Activated CD8-positive, alpha-beta memory T cell treated with anti-CD3 and anti-CD28 coated beads, Interleukin-2, amount 50 U/mL, for 48 hours (primary cell): ENCODE measurements around the gene PRDM16.

ENCODE experiments used
- DNase-seq: peaks from one replicate; pipeline ENCODE4 v3.0.0-alpha.2; 2020

The PRDM16 gene

GRCh38 chr1:3070644-3071564, 1.9 kb downstream of the PRDM16 start:
- no peak for DNase-seq

GRCh38 chr1:3071565-3072390, 2.8 kb downstream of the PRDM16 start:
- DNase-seq, result no peak

- no peak for DNase-seq
Observed at GRCh38 chr1:3072391-3073185, 3.6 kb downstream of the PRDM16 start.

GRCh38 chr1:3073186-3073488, 4.1 kb downstream of the PRDM16 start:
- DNase-seq, result no peak

GRCh38 chr1:3073489-3074296, 4.7 kb downstream of the PRDM16 start:
- DNase-seq, result no peak

- DNase-seq, result no peak
Observed at GRCh38 chr1:3074297-3074741, 5.3 kb downstream of the PRDM16 start.

- no peak for DNase-seq
Observed at GRCh38 chr1:3074800-3075199, 5.8 kb downstream of the PRDM16 start.

- no peak for DNase-seq
Observed at GRCh38 chr1:3075666-3076362, 6.8 kb downstream of the PRDM16 start.

GRCh38 chr1:3076363-3076740, 7.3 kb downstream of the PRDM16 start:
- no peak for DNase-seq

- no peak for DNase-seq
Observed at GRCh38 chr1:3077081-3077480, 8.1 kb downstream of the PRDM16 start.

- no peak for DNase-seq
Observed at GRCh38 chr1:3077561-3077960, 8.6 kb downstream of the PRDM16 start.

GRCh38 chr1:3078430-3078861, 9.4 kb downstream of the PRDM16 start:
- DNase-seq, result no peak

- no peak for DNase-seq
Observed at GRCh38 chr1:3078871-3079270, 9.9 kb downstream of the PRDM16 start.

GRCh38 chr1:3079381-3080052, 10.5 kb downstream of the PRDM16 start:
- DNase-seq, result no peak

GRCh38 chr1:3080053-3080955, 11.3 kb downstream of the PRDM16 start:
- no peak for DNase-seq

GRCh38 chr1:3081171-3081683, 12.2 kb downstream of the PRDM16 start:
- no peak for DNase-seq

GRCh38 chr1:3082051-3082450, 13.0 kb downstream of the PRDM16 start:
- no peak for DNase-seq

GRCh38 chr1:3082571-3083516, 13.8 kb downstream of the PRDM16 start:
- no peak for DNase-seq

- DNase-seq, result no peak
Observed at GRCh38 chr1:3084154-3084553, 15.2 kb downstream of the PRDM16 start.
